Cardiac fibroblast (primary cell): ENCODE data around the gene COG4.

ENCODE experiments used
- DNase-seq, 2 donors: peaks; one replicate each; pipeline versions ENCODE4 v3.0.0 to v3.0.0-alpha.2; 2010; ENCODE audit warnings: low read depth in 2 of 2
- H3K4me3 ChIP-seq, 2 donors: replicated peaks in 1 of 2; 1 replicate in 1 of 2; 2 replicates in 1 of 2; pipeline ENCODE4 v1.5.1; 2011; ENCODE audit warnings: low read depth in 2 of 2, low read length in 2 of 2, mild to moderate bottlenecking in 2 of 2, moderate library complexity in 1 of 2
- TF ChIP-seq, protein P1 (sequence below): IDR thresholded peaks from one replicate; pipeline ENCODE4 v1.5.1; 2011; ENCODE audit warnings: low read depth, mild to moderate bottlenecking, low read length, inconsistent platforms

The COG4 gene

GRCh38 chr16:70470927-70471341, 52.4 kb downstream of the COG4 start:
- no peak overlapping the region for H3K4me3 ChIP-seq
- DNase-seq = peak; percentile 20 to 43
- TF ChIP-seq, protein P1, sequence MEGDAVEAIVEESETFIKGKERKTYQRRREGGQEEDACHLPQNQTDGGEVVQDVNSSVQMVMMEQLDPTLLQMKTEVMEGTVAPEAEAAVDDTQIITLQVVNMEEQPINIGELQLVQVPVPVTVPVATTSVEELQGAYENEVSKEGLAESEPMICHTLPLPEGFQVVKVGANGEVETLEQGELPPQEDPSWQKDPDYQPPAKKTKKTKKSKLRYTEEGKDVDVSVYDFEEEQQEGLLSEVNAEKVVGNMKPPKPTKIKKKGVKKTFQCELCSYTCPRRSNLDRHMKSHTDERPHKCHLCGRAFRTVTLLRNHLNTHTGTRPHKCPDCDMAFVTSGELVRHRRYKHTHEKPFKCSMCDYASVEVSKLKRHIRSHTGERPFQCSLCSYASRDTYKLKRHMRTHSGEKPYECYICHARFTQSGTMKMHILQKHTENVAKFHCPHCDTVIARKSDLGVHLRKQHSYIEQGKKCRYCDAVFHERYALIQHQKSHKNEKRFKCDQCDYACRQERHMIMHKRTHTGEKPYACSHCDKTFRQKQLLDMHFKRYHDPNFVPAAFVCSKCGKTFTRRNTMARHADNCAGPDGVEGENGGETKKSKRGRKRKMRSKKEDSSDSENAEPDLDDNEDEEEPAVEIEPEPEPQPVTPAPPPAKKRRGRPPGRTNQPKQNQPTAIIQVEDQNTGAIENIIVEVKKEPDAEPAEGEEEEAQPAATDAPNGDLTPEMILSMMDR = peak; percentile 51

DNA sequence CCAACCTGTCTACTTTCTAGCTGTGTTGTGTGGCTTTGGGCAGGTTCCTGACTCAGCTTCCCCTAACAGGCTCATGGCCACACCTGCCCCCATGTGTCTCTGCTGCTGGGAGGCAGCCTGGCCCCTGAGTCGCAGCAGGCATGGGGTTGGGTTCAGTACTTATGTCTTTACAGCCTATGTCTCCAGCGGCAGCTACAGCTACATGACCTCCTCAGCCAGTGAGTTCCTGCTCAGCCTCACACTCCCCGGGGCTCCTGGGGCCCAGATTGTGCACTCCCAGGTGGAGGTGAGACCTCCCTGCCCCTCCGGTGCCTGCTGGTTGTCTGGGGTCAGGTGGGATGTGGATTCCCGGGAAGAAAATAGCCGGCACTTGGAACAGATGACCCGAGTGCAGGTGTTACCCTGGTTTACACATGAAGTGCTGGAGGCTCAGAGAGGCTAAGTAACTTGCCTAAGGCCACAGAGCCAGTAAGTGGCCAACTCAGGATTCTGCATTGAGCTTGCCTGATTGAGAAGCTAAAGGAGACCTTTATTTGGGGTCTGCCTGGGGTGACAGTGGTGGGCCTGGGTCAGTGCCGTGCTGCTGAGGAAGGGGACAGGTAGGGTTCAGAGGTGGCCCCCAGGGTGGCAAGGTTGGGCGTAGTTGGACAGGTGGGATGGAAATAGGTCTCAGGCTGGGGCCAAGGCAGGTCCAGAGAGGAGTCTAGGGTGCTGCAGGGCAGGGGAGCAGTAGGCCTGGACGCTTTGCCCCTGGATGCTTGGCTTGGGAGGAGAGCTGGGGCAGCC, 53.0 kb downstream of the COG4 start:
- TF ChIP-seq, protein P1 = no peak
- DNase-seq = no peak
- H3K4me3 ChIP-seq = no peak overlapping the region

GRCh38 chr16:70468776-70469525, 54.4 kb downstream of the COG4 start:
- TF ChIP-seq, protein P1 = no peak
- no peak overlapping the region for H3K4me3 ChIP-seq
- no peak for DNase-seq

GRCh38 chr16:70467608-70468007, 55.7 kb downstream of the COG4 start:
- TF ChIP-seq, protein P1 = no peak
- H3K4me3 ChIP-seq = no peak overlapping the region
- no peak for DNase-seq

DNA sequence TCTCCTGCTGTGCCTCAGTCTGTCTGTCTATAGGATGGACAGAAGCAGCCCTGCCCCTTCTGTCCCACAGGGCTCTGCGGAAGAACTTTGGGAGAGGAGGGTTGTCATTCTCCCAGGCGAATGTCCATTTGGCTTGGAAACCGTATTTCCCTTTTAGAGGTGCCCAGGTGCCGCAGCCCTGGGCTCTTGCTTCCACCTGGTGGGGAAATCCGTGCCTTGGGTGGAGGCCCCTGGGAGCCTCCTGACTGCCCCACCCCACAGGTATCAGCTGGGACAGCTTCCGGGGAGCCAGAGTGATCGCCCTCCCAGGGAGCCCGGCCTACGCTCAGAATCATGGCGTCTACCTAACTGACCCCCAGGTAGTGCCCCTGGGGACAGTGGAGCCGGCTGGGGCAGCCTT, 56.2 kb downstream of the COG4 start:
- TF ChIP-seq, protein P1 = no peak
- no peak for DNase-seq
- H3K4me3 ChIP-seq = no peak overlapping the region

DNA sequence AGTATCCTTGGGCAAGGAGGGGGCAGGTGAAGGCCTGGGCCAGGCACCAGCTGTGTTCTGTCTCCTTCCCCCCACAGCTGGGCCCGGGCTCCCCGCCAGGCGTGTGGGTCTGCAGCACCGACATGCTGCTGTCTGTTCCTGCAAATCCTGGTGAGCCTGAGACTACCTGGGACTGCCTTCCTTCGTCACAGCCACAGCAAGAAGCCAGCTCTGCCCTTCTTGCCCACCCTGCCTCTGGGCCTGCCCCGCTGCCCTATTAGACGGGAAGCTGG, 56.6 kb downstream of the COG4 start:
- no peak overlapping the region for H3K4me3 ChIP-seq
- TF ChIP-seq, protein P1 = no peak
- DNase-seq = no peak
